DND-41 (cell line): ENCODE results near the gene MICU2.

Experiments
- ATAC-seq: fragments of 200-7000 bp; cut with Tn5 transposase; 3 replicates; pipeline ENCODE4 v1.9.1; 2021; ENCODE audit warnings: low read depth; ENCODE audit not compliant: insufficient read depth
- DNase-seq: peaks from one replicate; pipeline ENCODE4 v3.0.0-alpha.2; 2020
- H2AFZ ChIP-seq: 2 replicates; pipeline ENCODE4 v1.6.0; 2012; ENCODE audit warnings: low read depth, low read length
- H3K27ac ChIP-seq: 2 replicates; pipeline ENCODE4 v1.5.1; 2012; ENCODE audit warnings: low read length, inconsistent platforms
- H3K27me3 ChIP-seq: fragments of 200-600 bp; sonication (generic); 2 replicates; pipeline ENCODE4 v1.6.0; 2012; ENCODE audit warnings: low read length, mild to moderate bottlenecking, inconsistent platforms; ENCODE audit not compliant: insufficient read depth, poor library complexity
- H3K36me3 ChIP-seq: 2 replicates; pipeline ENCODE4 v1.5.1; 2012; ENCODE audit warnings: low read length, inconsistent platforms; ENCODE audit not compliant: insufficient read depth
- H3K4me1 ChIP-seq: 2 replicates; pipeline ENCODE4 v1.5.1; 2012; ENCODE audit warnings: mild to moderate bottlenecking, low read length; ENCODE audit not compliant: insufficient read depth
- H3K4me2 ChIP-seq: 2 replicates; pipeline ENCODE4 v1.6.0; 2012; ENCODE audit warnings: mild to moderate bottlenecking, moderate library complexity, low read length, inconsistent platforms; ENCODE audit not compliant: insufficient read depth
- H3K4me3 ChIP-seq, 2 experiments: fragments of 200-600 bp in 1 of 2; shearing (Covaris generic) in 1 of 2; 2 replicates each; pipeline ENCODE4 v1.5.1; 2012 to 2016; ENCODE audit warnings: inconsistent platforms in 2 of 2, low read length in 2 of 2, mild to moderate bottlenecking in 2 of 2, low read depth in 1 of 2, moderate library complexity in 1 of 2
- H3K79me2 ChIP-seq: 2 replicates; pipeline ENCODE4 v1.6.0; 2012; ENCODE audit warnings: low read length, inconsistent platforms; ENCODE audit not compliant: insufficient read depth
- H3K9ac ChIP-seq: 2 replicates; pipeline ENCODE4 v1.6.0; 2012; ENCODE audit warnings: low read depth, mild to moderate bottlenecking, inconsistent platforms, low read length, moderate library complexity
- H3K9me3 ChIP-seq: 2 replicates; pipeline ENCODE4 v1.5.1; 2012; ENCODE audit warnings: low read length, moderate library complexity, mild to moderate bottlenecking, inconsistent platforms; ENCODE audit not compliant: insufficient read depth, severe bottlenecking
- H4K20me1 ChIP-seq: 2 replicates; pipeline ENCODE4 v1.6.0; 2012; ENCODE audit warnings: low read length; ENCODE audit not compliant: insufficient read depth
- EZH2 ChIP-seq: IDR thresholded peaks from 3 replicates; pipeline ENCODE4 v1.6.1; 2012; ENCODE audit warnings: borderline replicate concordance, low read depth, mild to moderate bottlenecking, moderate library complexity, low read length, inconsistent platforms; ENCODE audit not compliant: severe bottlenecking
- TF ChIP-seq, protein P1 (sequence below): IDR thresholded peaks from 2 replicates; pipeline ENCODE4 v1.5.1; 2012; ENCODE audit warnings: borderline replicate concordance, low read length, moderate library complexity, mild to moderate bottlenecking; ENCODE audit not compliant: poor library complexity, severe bottlenecking; ENCODE audit errors: extremely low read depth

MICU2 gene

DNA sequence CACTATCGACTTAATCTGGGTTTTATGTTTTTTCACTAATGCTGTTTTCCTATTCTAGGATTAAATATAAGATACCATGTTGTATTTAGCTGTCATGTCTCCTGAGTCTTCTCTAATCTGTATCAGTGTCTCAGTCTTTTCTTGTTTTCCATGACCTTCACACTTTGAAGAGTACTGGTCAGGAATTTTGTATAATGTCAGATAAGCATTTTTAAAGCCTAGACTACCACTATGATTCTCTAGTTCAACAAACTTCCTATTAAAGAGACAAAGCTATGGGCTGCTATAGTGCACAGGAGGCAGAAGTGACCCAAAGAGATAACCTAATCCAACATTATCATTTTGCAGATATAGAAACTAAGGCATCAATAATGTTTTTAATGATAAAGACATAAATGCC, 81.8 kb downstream of the MICU2 start:
- TF ChIP-seq EZH2, result no peak
- TF ChIP-seq, protein P1, sequence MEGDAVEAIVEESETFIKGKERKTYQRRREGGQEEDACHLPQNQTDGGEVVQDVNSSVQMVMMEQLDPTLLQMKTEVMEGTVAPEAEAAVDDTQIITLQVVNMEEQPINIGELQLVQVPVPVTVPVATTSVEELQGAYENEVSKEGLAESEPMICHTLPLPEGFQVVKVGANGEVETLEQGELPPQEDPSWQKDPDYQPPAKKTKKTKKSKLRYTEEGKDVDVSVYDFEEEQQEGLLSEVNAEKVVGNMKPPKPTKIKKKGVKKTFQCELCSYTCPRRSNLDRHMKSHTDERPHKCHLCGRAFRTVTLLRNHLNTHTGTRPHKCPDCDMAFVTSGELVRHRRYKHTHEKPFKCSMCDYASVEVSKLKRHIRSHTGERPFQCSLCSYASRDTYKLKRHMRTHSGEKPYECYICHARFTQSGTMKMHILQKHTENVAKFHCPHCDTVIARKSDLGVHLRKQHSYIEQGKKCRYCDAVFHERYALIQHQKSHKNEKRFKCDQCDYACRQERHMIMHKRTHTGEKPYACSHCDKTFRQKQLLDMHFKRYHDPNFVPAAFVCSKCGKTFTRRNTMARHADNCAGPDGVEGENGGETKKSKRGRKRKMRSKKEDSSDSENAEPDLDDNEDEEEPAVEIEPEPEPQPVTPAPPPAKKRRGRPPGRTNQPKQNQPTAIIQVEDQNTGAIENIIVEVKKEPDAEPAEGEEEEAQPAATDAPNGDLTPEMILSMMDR, result no peak
- no peak overlapping the region for H3K4me3 ChIP-seq
- ATAC-seq, result no peak

DNA sequence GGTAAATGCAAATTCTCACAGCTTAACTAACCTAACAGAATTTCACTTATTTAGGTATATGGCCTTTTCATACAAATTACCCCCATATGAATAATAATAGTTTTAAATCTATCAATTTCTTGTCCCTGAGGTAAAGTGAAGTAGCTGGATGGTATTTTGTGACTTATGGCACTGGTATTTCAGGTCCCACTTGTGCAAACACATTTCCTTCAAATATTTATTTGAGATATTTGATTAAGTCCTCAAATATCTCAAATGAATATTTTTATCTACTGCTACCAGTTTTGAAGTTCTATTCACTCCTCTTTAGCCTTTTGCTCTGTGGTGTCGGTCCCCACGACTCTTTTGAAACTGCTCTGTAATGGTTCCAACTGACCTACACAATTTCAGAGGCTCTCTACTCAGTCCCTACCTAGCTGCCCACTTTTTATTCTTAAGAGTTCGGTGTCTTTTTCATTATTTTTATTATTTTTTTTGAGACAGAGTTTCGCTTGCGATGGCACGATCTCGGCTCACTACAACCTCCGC, 85.3 kb downstream of the MICU2 start:
- no peak for TF ChIP-seq EZH2
- TF ChIP-seq, protein P1, result no peak
- Histone ChIP-seq H3K27me3 (no peaks in the 10 kb centered on the region), H3K27ac (no peak overlapping the region), H3K36me3 (peaks cover 21% of the 10 kb centered on the region; the same call in 1 of the 2 replicates), H3K4me2 (no peak overlapping the region), H2AFZ (no peak overlapping the region), H3K9me3 (no peaks in the 10 kb centered on the region), H3K4me3 (no peak overlapping the region), H3K9ac (no peak overlapping the region), H3K79me2 (no peaks in the 10 kb centered on the region), H3K4me1 (no peaks in the 10 kb centered on the region), H4K20me1 (no peaks in the 10 kb centered on the region; the same call in 1 of the 2 replicates)
- no peak for ATAC-seq
- DNase-seq, result no peak

More for the DNA sequence above, 81.8 kb downstream of the MICU2 start:
- H3K4me1 ChIP-seq, result no peaks in the 10 kb centered on the region
- no peaks in the 10 kb centered on the region; the same call in 1 of the 2 replicates for H4K20me1 ChIP-seq
- H3K36me3 ChIP-seq, result peaks cover 25% of the 10 kb centered on the region; the same call in 1 of the 2 replicates
- DNase-seq, result no peak
- H2AFZ ChIP-seq, result no peak overlapping the region
- H3K9ac ChIP-seq, result no peak overlapping the region
- H3K4me2 ChIP-seq, result no peak overlapping the region
- no peaks in the 10 kb centered on the region for H3K9me3 ChIP-seq
- no peaks in the 10 kb centered on the region for H3K27me3 ChIP-seq
- no peak overlapping the region for H3K27ac ChIP-seq
- H3K79me2 ChIP-seq, result no peaks in the 10 kb centered on the region

DNA sequence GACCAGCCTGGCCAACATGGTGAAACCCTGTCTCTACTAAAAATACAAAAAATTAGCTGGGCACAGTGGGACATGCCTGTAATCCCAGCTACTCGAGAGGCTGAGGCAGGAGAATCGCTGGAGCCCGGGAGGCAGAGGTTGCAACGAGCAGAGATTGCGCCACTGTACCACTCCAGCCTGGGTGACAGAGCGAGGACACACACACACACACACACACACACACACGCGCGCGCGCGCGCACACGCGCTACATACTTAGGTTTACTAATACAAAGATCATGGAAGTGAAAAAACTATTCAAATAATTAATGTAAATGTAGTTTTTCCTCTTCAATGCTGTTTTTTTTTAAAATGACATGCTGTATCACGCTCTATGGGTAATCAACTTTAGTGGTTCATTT, 86.4 kb downstream of the MICU2 start:
- TF ChIP-seq EZH2, result no peak
- TF ChIP-seq, protein P1, result no peak
- no peak for DNase-seq

More for the DNA sequence above, 86.4 kb downstream of the MICU2 start:
- Histone ChIP-seq H3K79me2 (no peaks in the 10 kb centered on the region), H3K36me3 (peaks cover 25% of the 10 kb centered on the region; the same call in 1 of the 2 replicates), H3K4me3 (no peak overlapping the region), H3K4me1 (no peaks in the 10 kb centered on the region), H2AFZ (no peak overlapping the region), H3K9ac (no peak overlapping the region), H3K9me3 (no peaks in the 10 kb centered on the region), H3K27ac (no peak overlapping the region), H3K4me2 (no peak overlapping the region), H3K27me3 (no peaks in the 10 kb centered on the region), H4K20me1 (no peaks in the 10 kb centered on the region)
- ATAC-seq, result no peak
